Left forelimb (tissue), 1 donor: ENCODE results near the gene SPINK5.

Source experiments
- DNase-seq: peaks from one replicate; pipeline ENCODE4 v3.0.0-alpha.2; 2018; ENCODE audit warnings: low spot score

The SPINK5 gene

DNA sequence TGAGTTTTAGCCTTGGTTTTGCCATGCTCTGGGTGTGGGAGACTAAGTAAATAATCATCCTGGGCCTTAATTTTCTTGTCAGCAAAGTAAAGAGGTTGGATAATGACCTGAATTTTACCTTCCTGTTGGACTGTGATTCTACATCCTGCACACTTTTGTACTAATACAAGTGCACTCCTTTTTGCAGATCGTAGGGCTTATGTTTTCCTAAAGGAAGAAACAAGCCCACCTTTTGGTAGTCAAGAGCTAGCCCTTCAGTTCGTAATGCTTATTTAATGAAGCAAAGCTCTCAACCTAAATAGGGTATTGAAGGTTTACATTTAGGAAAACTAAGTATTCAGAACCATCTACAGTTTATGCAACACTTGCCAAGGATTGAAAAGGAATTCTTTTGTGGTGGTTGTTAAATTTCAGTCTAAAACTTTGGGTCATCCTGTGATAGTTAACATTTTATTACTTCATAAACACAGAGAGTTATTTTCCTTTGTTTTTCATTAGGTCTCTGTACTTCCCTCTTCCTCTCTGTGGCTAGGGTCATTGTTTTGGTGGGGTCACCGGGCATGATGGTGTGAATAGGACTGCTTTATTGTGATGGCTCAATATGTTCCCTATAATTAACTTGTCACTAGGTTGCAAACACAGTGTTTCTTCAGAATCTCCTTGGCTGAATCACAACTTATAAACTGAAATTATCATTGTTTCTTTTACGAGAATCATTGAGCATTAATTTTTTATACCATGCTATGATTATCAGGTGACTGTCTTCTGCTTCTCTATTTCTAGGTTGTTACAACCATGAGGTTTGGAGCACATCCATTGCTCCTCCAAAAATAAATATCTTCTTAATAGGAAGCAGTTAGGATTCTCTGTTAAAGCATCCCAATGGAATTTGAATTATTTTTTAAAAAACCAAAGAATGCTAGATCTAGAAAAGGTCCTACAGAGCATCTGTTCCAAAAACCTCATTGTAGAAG lies 28.5 kb downstream of the SPINK5 start:
- DNase-seq = no peak

DNA sequence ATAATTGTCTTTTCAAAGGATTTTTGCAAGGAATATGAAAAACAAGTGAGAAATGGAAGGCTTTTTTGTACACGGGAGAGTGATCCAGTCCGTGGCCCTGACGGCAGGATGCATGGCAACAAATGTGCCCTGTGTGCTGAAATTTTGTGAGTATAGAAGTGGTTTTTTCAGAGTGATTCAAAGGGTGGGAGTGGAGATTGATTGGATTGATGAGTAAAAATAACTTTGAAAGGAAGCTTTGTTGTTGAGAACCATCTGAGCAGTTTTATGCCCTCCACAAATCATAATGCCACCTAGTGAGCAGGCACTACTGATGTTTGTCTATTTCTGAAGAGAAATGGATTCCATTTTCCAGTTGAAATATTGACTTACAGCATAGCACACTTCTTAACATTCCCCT lies 30.6 kb downstream of the SPINK5 start:
- DNase-seq = no peak

DNA sequence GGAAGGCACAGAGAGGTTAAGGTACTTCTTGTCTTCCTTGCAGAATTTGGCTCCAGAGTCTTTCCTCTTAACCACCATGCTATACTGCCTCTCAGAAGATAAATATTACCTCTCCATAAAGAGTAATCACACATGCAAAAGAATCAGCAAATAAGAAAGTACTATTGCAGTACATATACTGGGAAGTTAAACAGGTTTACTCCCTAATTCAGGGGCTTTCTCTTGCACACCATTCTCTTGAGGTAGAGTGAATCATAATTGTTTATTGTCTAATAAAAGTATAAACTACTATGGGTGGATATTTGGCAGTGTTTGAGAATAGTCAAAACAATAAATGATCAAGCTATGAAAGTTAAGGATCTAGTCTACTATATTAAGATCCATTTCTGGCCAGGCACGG lies 40.4 kb downstream of the SPINK5 start:
- no peak for DNase-seq

DNA sequence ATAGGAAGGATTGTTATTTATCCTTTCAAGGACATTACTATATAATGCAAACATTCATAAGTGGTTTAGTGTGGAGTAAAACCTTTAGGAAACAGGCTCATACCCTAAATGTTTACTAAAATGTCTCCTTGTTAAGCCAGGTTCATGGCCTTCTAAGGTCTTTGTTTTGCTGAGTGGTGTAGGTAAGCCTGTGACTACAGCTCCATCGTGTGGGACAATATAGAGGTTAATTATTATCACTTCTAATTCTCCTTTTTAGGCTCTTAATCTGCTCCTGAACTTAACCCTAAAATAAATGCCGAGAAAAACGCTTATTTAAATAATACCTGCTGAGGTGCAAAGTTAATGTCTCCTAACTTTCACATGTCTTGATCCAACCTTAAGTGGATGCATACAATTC lies 43.8 kb downstream of the SPINK5 start:
- no peak for DNase-seq

DNA sequence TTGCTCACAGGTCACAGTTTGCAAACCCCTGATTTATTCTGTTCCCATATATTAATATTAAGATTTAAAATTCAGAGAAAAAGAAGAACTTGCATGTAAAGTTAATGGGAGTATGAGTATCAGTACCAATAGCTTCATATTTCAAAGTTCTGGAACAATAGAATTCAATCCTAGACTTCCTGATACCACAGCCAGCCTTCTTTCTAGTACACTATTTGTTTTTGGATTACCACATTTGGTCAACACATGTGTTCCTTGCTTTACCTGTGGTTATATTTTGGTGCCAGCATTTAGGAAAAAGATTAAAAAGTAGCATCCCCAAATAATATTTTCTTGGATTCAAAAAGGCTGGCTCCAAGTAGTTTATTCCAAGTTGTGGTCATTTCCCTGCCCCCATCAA lies 49.5 kb downstream of the SPINK5 start:
- no peak for DNase-seq

DNA sequence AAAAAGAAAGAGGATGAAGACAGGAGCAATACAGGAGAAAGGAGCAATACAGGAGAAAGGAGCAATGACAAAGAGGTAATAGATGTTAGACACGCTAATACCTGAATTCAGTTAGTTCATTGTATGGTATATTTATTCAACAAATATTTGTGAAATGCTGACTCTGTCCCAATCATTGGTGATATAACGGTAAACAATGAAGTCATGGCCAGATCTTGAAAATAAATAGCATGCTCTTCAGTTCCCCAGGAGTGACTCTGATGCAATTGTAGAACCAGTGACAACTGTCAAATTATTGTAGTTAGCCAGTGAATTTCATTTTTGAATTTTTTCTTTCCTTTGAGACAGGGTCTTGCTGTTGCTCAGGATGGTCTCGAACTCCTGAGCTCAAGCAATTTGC lies 56.5 kb downstream of the SPINK5 start:
- no peak for DNase-seq

DNA sequence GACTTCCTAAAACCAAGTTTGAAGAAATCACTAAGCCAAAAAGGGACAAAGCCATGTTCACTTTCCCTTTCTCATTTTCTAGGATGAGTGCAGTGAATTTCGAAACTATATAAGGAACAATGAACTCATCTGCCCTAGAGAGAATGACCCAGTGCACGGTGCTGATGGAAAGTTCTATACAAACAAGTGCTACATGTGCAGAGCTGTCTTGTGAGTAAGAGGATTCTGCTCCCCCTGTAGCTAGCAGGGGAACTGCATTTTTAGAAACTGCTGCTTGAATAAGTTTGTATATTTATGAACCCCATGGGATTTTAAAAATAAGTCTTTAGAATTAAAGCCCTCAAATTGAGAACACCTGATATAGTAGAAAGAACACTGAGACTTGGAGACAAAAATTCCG lies 61.9 kb downstream of the SPINK5 start:
- no peak for DNase-seq

DNA sequence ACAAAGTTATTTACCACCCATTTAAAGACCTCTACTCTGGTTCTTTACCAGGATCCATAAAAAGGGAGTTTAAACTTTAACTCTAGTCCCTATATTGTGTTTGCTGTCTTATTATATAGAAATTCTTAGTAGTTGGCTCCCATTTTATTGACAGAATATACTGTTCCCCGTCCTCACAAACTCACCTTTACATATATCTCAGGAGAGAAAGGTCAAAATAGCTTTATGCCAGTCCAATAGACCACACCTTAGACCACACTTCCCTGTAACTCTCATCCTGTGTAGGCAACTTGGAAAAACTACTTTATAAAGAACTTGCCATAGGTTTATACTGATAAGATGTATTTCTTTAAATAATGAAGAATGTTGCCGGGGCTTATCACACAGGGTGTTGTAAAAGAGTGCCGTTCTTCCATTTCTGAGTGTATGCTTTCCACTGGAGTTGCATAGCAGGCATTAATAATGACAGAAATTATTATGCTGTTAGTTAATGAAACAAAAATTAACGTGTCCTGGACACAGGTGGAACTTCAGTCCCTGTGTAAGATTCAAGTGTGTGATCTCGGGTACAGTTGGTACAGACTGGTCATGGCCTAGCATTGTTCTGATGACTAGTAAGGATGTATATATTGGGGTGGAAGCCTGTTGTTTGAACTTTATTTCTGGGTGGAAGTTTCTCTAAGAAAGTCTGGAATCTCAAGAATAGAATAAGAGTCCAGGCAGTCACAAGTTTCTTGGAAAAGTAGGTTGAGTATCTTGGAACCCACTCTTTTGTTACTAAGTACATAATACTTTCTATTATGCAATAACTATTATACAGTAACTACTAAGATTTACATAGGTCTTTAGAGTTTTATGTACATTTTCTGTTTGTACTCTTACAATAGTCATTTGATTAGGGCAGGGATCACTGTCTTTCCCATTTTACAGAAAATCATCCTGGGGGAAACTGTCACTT lies 71.6 kb downstream of the SPINK5 start:
- DNase-seq = no peak

DNA sequence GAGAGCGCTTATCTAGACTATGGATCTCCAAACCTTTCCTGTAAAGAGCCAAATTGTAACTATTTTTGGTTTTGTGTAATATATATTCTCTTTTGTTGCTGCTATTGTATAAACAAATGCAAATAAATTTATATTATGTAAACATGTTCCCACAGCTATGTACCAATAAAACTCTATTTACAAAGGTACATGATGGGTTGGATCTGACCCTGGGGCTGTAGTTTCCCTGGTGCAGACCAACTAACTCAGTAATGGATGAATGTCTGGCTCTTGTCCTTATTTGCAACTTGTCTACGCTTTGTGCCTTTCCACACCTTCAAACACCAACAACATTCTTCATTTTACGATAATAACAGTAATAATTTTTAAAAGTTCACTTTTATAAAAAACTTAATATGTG lies 77.1 kb downstream of the SPINK5 start:
- no peak for DNase-seq

DNA sequence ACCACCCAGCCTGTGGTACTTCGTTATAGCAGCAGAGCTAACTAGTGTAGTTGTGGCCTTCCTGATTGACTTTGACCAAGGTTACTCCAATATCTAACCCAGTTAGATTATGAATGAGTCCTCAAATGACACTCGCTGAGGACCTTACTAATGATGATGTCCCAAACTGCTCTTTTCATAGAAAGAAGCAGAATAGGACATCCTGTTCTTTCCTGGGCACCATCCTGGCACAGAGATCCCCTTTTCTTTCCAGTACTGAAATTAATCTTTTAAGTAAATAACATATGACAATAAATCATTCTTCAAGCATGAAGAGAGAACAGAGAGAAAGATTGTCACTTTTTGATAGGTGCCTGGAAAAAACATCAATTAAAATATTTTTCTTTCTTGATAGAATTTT lies 77.9 kb downstream of the SPINK5 start:
- DNase-seq = no peak

DNA sequence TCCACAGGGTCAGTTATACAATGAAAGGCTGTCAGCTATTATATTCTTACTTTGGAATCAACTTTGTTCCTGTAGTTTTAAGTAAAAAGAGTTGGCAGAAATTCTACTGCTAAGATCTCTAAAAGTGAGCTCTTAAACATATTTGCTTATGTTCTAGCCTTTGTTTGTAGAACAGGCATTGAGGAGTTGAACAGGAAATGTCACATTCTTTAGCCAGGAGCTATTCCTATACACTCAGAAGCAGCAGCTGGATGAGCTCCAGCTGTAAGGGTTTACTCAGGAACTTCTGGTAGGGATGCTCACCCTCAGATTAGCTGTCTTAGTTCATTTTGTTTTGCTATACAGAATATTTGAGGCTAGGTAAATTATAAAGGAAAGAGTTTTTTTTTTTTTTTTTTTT lies 82.1 kb downstream of the SPINK5 start:
- no peak for DNase-seq

DNA sequence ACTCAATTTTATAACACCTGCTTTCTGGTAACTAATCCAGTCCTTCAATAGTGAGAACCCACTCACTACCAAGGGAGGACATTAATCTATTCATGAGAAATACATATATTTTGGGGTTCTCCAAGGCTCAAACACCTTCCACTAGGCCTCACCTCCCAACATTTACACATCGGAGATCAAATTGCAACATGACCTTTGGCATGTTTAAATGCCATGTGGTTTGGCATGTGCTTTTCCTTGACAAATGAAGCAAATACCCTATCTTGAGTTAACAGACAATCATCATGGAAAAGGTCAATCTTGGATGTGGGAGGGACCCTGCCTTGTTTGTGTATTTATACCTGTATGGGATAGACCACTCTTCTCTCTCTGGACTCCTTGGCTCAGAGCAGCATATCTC lies 82.7 kb downstream of the SPINK5 start:
- no peak for DNase-seq

DNA sequence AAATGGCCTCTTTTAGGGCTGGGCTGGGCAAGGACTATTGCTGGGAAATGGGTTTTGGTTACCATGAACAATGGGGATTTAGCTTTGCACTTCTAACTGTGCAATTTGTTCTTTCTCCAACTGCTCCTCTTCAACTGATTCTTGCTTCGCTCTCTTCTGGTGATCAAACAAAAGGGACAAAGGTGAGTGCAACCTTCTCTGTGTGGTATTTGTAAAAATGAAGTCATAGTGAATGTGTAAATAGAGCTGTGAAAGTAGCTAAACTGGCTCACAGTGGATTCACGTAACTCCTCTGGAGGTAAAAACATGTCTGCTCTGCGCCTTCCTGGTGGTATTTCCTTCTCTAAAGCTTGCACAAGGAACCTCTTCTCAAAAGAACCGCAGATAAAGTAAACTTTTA lies 83.6 kb downstream of the SPINK5 start:
- no peak for DNase-seq

DNA sequence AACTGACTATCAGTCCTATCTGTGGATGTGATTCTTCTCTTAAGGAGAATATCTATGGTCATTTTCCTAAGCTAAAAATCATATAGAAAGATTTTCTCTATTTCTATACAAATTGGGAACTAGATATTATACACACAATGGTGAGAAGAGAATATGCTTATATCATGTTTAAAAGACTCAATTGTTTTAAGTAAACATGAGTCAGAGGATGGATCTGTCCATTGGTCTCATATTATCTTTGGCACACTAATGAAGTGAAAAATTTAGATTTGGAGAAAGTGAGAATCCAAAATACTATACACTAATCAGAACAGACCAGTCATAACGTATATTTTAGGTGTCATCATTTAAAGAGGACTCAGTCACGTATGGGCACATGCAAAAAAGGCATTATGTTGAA lies 88.1 kb downstream of the SPINK5 start:
- DNase-seq = no peak

DNA sequence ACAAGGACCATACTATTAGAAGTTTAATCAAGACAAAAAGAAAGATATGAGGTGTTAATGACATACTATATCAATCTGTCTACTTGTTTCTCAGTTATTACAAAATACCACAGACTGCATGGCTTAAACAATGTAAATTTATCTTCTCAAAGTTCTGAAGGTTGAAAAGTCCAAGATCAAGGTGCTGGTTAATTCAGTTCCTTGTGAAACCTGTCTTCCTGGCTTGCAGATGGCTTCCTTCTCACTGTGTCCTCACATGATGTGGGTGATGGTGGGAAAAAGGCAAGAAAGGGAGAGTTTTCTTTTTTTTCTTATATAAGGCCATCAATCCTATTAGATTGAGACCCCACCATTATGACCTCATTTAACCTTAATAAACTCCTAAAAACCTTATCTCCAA lies 89.0 kb downstream of the SPINK5 start:
- no peak for DNase-seq

DNA sequence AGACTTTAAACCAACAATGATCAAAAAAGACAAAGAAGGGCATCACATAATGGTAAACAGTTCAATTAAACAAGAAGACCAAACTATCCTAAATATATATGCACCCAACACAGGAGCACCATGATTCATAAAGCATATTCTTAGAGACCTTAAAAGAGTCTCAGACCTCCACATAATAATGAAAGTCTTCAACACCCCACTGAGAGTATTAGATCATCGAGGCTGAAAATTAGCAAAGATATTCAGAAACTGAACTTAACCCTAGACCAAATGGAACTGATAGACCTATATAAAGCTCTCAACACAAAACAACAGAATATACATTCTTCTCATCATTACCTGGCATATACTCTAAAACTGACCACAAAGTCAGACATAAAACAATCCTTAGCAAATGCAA lies 92.8 kb downstream of the SPINK5 start:
- DNase-seq = no peak

DNA sequence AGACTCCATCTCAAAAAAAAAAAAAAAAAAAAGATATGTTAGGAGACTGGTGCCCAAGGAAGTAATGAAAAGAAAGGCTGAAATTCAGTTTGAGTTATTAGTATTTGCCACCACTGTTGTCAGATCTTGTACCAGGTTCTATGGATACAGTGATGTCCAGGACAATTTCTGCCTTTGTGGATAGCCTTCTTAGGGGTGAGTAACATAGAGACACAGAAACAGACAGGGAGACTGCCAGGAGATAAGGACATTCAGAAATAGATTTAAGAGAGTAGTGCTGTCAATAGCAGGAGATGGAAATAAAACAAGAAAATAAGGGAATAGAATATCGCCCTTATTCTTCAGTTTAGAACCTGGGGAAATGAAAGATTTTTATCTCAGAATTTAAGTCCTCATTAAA lies 98.3 kb downstream of the SPINK5 start:
- no peak for DNase-seq

DNA sequence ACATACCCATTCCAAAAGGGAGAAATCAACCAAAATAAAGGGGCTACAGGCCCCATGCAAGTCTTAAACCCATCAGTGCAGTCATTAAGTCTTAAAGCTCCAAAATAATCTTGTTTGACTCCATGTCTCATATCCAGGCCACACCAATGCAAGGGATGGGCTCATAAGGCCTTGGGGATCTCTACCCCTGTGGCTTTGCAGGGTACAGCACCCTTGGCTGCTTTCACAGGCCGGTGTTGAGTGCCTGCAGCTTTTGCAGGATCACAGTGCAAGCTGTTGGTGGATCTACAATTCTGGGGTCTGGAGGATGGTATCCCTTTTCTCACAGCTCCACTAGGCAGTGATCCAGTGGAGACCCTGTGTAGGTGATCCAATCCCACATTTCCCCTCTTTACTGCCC lies 99.6 kb downstream of the SPINK5 start:
- no peak for DNase-seq

DNA sequence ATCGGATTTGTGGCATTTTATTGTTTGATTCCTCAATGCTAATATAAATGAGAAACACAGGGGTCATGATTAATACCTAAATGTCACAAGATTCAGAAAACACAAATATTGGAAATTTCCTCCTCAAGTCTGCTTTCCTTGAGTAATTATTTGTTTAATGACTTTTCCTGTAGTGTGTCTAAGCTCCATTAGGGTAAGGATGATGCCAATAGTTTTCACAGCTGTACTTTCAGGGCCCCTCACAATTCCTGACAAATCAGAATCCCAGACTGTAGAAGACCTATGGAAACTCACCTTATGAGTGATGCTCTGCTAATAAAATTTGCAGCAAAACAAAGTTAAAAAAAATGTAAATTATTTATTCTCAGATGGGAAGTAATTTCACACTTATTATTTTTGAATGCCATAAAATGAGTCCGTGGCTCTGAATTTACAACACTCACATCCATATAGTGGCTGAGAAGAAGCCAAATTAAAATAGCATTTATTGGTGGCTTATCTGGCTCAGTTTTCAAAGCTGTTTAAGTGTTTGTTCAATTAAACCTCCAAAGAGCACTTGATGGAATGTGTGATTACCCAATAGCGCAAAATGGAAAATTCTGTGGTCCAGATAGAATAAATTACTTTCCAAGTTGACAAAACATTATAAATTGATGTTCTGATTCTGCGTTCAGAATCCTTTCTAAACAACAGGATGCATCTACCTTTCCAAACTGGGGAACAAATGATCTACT lies 102.9 kb downstream of the SPINK5 start:
- no peak for DNase-seq

DNA sequence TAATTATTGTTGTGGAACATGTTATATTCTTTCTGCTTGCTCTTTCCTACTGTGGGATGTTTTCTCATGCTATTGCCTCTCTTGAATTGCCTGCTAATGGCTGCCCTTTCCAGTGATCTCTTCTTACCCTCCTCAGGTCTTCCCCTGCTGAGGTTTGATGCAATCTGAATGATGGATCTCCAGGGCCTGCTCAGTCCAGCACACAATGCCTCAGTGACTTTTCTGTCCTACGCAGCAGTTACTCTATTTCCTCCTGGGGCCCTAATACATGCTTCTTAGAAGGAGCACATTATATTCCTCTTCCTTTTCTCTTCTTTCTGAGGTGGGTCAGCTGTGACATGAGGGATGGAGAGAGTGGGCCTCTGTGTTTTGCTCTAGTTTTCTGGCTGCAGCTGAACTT lies 104.5 kb downstream of the SPINK5 start, which contains the start of gene SPINK14:
Gene SPINK14 (plus strand): TSS at position 301 of the 400 bp plus-strand sequence. CDS start 1,187 bp downstream, outside the sequence.
- DNase-seq = no peak

DNA sequence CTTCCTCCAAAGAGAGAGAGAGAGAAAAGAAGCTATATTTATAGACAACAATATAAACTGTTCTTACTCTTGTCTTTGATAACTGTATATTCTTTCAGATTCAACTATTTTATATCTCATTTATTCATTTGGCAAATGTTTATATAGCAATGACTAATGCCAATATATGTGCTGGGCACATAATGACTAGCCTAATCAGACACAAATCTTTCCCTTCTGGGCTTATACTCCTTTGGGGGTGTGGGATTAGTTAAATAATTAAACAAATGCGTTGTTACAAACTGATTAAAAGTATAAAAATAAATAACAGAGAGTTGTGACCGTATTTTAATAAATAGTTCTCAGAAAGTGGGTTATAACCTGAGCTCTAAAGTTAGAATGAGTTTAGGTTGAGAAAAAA lies 108.6 kb downstream of the SPINK5 start:
- no peak for DNase-seq

DNA sequence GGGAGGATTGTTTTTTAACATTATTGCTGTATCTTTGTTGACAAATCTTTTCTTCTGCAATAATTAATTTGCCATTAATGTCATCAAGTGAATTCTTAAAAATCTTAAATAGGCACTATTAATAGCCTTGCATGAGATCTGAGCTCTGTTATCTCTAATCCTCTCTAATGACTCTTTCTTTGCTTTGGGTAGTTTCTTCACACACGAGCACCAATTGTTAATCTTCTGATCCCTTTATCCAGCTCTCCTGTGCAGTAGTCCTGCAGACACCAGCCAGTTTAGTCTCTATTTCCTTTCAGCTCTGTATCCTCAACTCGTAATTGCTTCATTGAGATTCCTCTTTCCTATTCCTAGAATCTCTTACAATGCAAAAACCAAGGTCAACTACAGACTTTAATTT lies 112.7 kb downstream of the SPINK5 start:
- no peak for DNase-seq
